HepG2 (cell line): Measurements from ENCODE around the gene EEF1A2. TPM values are rescaled to one million over a fixed set of nuclear protein-coding genes. Genes with fewer than 3 reads are reported as not detected.
A peak's percentile ranks its signal among the peaks of the same experiment; 100 is the strongest.

Source experiments
- ATAC-seq: fragments of 200-7000 bp; cut with Tn5 transposase; 3 replicates; pipeline ENCODE4 v1.9.1; 2020; ENCODE audit warnings: mild to moderate bottlenecking, moderate library complexity
- BruUV-seq: library from RNA; stranded (reverse); fragments of 400-500 nt; replicated peaks from 2 replicates; lab custom pipeline; 2021; lab: Mats Ljungman, UMichigan
- CTCF ChIA-PET: fragments of 300-600 bp; formaldehyde crosslinking; extraction: SDS; loops from one replicate; lab custom pipeline; 2021; ENCODE audit warnings: low total read pairs, inconsistent platforms, low intra/inter-chr PET ratio; lab: Yijun Ruan, JAX
- POLR2A ChIA-PET: fragments of 350-600 bp; sonication (Branson Sonifier 250); formaldehyde crosslinking; loops from one replicate; lab custom pipeline; 2020; ENCODE audit warnings: antibody characterized with exemption, inconsistent platforms; lab: Yijun Ruan, JAX
- DNase-seq: peaks from one replicate; pipeline ENCODE4 v3.0.0-alpha.2; 2015; ENCODE audit warnings: low spot score
- FAIRE-seq: peaks from 3 replicates; lab custom pipeline; 2011; peaks lifted over from hg19 to GRCh38; lab: Jason Lieb, UNC
- H2AFZ ChIP-seq: one replicate; pipeline ENCODE4 v1.6.1; 2011; ENCODE audit warnings: low read length, inconsistent platforms
- H3K27ac ChIP-seq: fragments of 300-600 bp; 3 replicates; pipeline ENCODE4 v1.8.0; 2011; ENCODE audit warnings: mixed run types, mild to moderate bottlenecking, mixed read lengths, low read length, inconsistent platforms; ENCODE audit not compliant: insufficient read depth; ENCODE audit errors: extremely low read length
- H3K27me3 ChIP-seq, 2 experiments: fragments of 200-600 bp in 1 of 2; 2 replicates in 1 of 2; 3 replicates in 1 of 2; pipeline versions ENCODE4 v1.6.0 to v1.8.0; 2011; ENCODE audit warnings: low read length in 2 of 2, mild to moderate bottlenecking in 2 of 2, moderate library complexity in 2 of 2, inconsistent platforms in 1 of 2; ENCODE audit not compliant: insufficient read depth in 2 of 2, control insufficient read depth in 1 of 2
- H3K36me3 ChIP-seq, 2 experiments: fragments of 200-600 bp in 1 of 2; replicated peaks in 1 of 2; 2 replicates in 1 of 2; 3 replicates in 1 of 2; pipeline versions ENCODE4 v1.5.1 to v1.8.0; 2011; ENCODE audit warnings: low read length in 2 of 2, inconsistent platforms in 1 of 2; ENCODE audit not compliant: insufficient read depth in 2 of 2, control insufficient read depth in 1 of 2
- H3K4me1 ChIP-seq: 2 replicates; pipeline ENCODE4 v1.5.1; 2012; ENCODE audit warnings: low read length, inconsistent platforms; ENCODE audit not compliant: insufficient read depth
- H3K4me2 ChIP-seq: 2 replicates; pipeline ENCODE4 v1.6.0; 2011; ENCODE audit warnings: low read depth, low read length, inconsistent platforms
- H3K4me3 ChIP-seq, 3 experiments: fragments of 200-600 bp in 1 of 3; sonication (generic), shearing (Covaris generic) in 1 of 3; replicated peaks in 1 of 3; 2 replicates each; pipeline ENCODE4 v1.5.1; 2011 to 2016; ENCODE audit warnings: low read length in 3 of 3, inconsistent platforms in 2 of 3, low read depth in 2 of 3, mild to moderate bottlenecking in 2 of 3, control low read depth in 1 of 3, mixed read lengths in 1 of 3; ENCODE audit not compliant: insufficient read depth in 1 of 3
- H3K79me2 ChIP-seq: one replicate; pipeline ENCODE4 v1.6.1; 2011; ENCODE audit warnings: low read length, inconsistent platforms; ENCODE audit not compliant: insufficient read depth
- H3K9ac ChIP-seq: 2 replicates; pipeline ENCODE4 v1.6.0; 2011; ENCODE audit warnings: mild to moderate bottlenecking, low read depth, low read length, inconsistent platforms; ENCODE audit not compliant: insufficient read depth
- H3K9me3 ChIP-seq: 2 replicates; pipeline ENCODE4 v1.5.1; 2012; ENCODE audit warnings: mild to moderate bottlenecking, low read length
- H4K20me1 ChIP-seq: 2 replicates; pipeline ENCODE4 v1.6.0; 2011; ENCODE audit warnings: inconsistent platforms, mild to moderate bottlenecking, low read length, moderate library complexity; ENCODE audit not compliant: insufficient read depth
- ATRX ChIP-seq: sonication (generic); formaldehyde crosslinking; IDR thresholded peaks from 2 replicates; pipeline ENCODE4 v1.4.0; 2020; ENCODE audit warnings: missing genetic modification reagents, borderline replicate concordance
- KLF12 ChIP-seq: sonication (generic); formaldehyde crosslinking; IDR thresholded peaks from 2 replicates; pipeline ENCODE4 v1.4.0; 2020; ENCODE audit warnings: missing genetic modification reagents, borderline replicate concordance
- MTA1 ChIP-seq: sonication (generic); formaldehyde crosslinking; IDR thresholded peaks from 2 replicates; pipeline ENCODE4 v1.4.0; 2020; ENCODE audit warnings: missing genetic modification reagents, mild to moderate bottlenecking, borderline replicate concordance
- RAD51 ChIP-seq: fragments of 450-650 bp; IDR thresholded peaks from 2 replicates; pipeline ENCODE4 v1.6.1; 2016; ENCODE audit warnings: borderline replicate concordance
- ZNF224 ChIP-seq: sonication (generic); formaldehyde crosslinking; IDR thresholded peaks from 2 replicates; pipeline ENCODE4 v1.5.0; 2020; ENCODE audit warnings: mild to moderate bottlenecking, missing genetic modification reagents
- ZNF280B ChIP-seq: sonication (generic); formaldehyde crosslinking; IDR thresholded peaks from 2 replicates; pipeline ENCODE4 v1.5.0; 2020; ENCODE audit warnings: missing genetic modification reagents, mild to moderate bottlenecking, borderline replicate concordance
- ZNF687 ChIP-seq: sonication (generic); formaldehyde crosslinking; IDR thresholded peaks from 2 replicates; pipeline ENCODE4 v1.5.1; 2020; ENCODE audit warnings: mild to moderate bottlenecking, missing genetic modification reagents, moderate library complexity
- WGBS: methylation state at CpG from one replicate; pipeline ENCODE4 v1.1.6; 2017; ENCODE audit warnings: low lambda C conversion rate; 5-methylcytosine and 5-hydroxymethylcytosine counted together
- in situ Hi-C: cut with HindIII; loops from 2 replicates; pipeline ENCODE4 v1.10.0; 2017; ENCODE audit warnings: low pct_unique_long_range_greater_than_20kb; ENCODE audit not compliant: extremely low pct_ligation_motif_present
- intact Hi-C: fragments of 100-400 bp; cut with micrococcal nuclease; formaldehyde crosslinking; loops from one replicate; pipeline ENCODE4 v1.10.0; 2022; ENCODE audit not compliant: unreplicated experiment
- polyA plus RNA-seq, 8 experiments: library from polyadenylated mRNA; depleted of rRNA in 3 of 8; stranded (reverse) in 7 of 8; unstranded in 1 of 8; fragments of >200 nt; fragmentation: Illumina TruSeq in 4 of 8; extraction: Trizol in 4 of 8; gene quantifications; 2 replicates each; pipeline versions ENCODE4 v1.2.1 to v1.2.3, GENCODE V29; 2011 to 2016; ENCODE audit warnings: low read depth in 4 of 8, missing spikeins in 1 of 8, mixed read lengths in 1 of 8; ENCODE audit not compliant: insufficient read depth in 1 of 8
- total RNA-seq, 5 experiments: library from RNA; depleted of rRNA; stranded (reverse); fragments of >200 nt; fragmentation: Illumina TruSeq; extraction: Trizol; gene quantifications; 2 replicates each; pipeline ENCODE4 v1.2.3, GENCODE V29; 2016; ENCODE audit warnings: low read depth in 1 of 5

Gene EEF1A2
- total and polyA plus RNA-seq, 2 of the 13 experiments (the other 11 are each of a cell fraction or from before 2014, with no cell fraction given) = 0.44 to 0.87 TPM

- ChIA-PET CTCF (no interaction called here), POLR2A (no interaction called here)
- intact Hi-C loops = loop anchor here (10.0 kb wide), 1 partner anchor 122 kb away; the partner anchor contains the start of genes RTEL1 and STMN3
- FAIRE-seq (no peak), ATAC-seq (no peak), DNase-seq (no peak)
- no peak overlapping the region for H3K4me2 ChIP-seq
- H3K79me2 ChIP-seq = no peaks in the 10 kb centered on the region
- peaks cover 38 to 66% of the 10 kb centered on the region in 2 experiments for H3K27me3 ChIP-seq
- H3K9ac ChIP-seq = no peak overlapping the region
- H3K27ac ChIP-seq = no peak overlapping the region
- no TSS peak for BruUV-seq
- no peaks in the 10 kb centered on the region for H3K36me3 ChIP-seq
- 52% methylated on average over 24 of the region's 24 CpGs for WGBS
- H3K9me3 ChIP-seq = no peaks in the 10 kb centered on the region
- in situ Hi-C loops = no loop called here
- peaks cover 33% of the 10 kb centered on the region for H3K4me1 ChIP-seq
- TF ChIP-seq KLF12 (CRISPR knock-in tag) (no peak), ATRX (no peak), ZNF280B (CRISPR knock-in tag) (0 out of 2 replicates have a peak, but pooled peaks have one; percentile 26), ZNF224 (CRISPR knock-in tag) (no peak), ZNF687 (CRISPR knock-in tag) (peak; percentile 18; the same call in 1 of the 2 replicates), RAD51 (no peak), MTA1 (CRISPR knock-in tag) (0 out of 2 replicates have a peak, but pooled peaks have one; percentile 14)
- no peak overlapping the region for H3K4me3 ChIP-seq
- no peak overlapping the region for H2AFZ ChIP-seq
- H4K20me1 ChIP-seq = peaks cover 4% of the 10 kb centered on the region; the same call in 1 of the 2 replicates
These were observed 33.6 kb upstream of the EEF1A2 start for GRCh38 chr20:63532449-63532971.
